Measurements from ENCODE around the gene CTIF. TPM values are rescaled to one million over a fixed set of nuclear protein-coding genes. Genes with fewer than 3 reads are reported as not detected.

CTIF gene
- total RNA-seq, 4 donors from 2014 or later = 14.1 to 78.2 (median 18.4) TPM

DNA sequence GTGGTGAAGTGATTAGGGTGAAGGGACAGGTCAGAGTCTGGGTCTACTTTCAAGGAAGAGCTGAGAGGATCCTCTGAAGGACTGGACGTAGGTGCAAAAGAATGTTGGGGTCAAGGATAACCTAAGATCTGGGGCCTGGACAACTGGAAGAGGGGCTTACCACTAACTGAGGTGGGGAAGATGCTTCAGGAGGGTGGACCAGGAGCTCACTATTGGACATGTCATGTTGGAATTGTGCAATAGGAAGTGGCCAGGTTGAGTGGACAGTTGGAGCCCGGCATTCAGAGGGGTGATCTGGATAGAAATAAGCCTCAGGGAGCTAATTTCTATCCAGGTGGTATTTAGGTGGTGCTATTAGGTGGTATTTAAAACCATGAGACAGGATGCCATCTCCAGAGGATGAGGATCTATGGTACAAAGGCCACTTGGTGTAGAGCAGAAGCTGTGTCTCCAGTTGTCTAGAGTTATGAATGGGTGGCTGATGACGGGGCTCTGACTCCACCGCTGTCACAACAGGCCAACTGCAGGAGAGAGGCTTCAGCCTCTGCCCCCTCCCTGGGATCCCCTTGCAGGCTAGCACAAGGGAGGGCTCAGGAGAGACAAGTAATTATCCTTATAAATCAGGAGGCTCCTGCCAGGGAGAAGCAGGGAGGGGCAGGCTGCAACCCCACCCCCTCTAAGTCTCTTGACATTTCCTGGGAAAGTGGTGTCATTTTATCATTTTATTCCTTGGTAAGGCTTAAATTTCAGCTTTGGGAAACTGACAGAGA, 254.0 kb downstream of the CTIF start:
- Histone ChIP-seq H3K9me3 (no peaks in the 10 kb centered on the region), H3K4me1 (peaks cover 0 to 11% (median 1%) of the 10 kb centered on the region in 4 donors), H3K27me3 (no peaks in the 10 kb centered on the region), H3K36me3 (no peaks in the 10 kb centered on the region), H3K27ac (no peak overlapping the region), H3K4me3 (no peak overlapping the region)
- in situ Hi-C loops (cut with MboI; ENCODE audit: low pct_ligation_motif_present in 1 of 4, low pct_unique_long_range_greater_than_20kb in 1 of 4, low sequenced_read_pairs in 3 of 4) = loop anchor here in 1 of 4 donors (25.0 kb wide), 1 partner anchor 170 kb away; the partner anchor contains the start of gene SMAD7
- DNase-seq = no peak
- WGBS, 2 donors (ENCODE audit: low coverage in 1 of 2) = 94 to 100% methylated on average over 2 to 4 of the region's 4 CpGs
- intact Hi-C loops (cut with DNase I; ENCODE audit: low total_unique reads) = loop anchor here (5.0 kb wide), 1 partner anchor 1330 kb away; no protein-coding TSS in a partner anchor
- TF ChIP-seq, protein P1, sequence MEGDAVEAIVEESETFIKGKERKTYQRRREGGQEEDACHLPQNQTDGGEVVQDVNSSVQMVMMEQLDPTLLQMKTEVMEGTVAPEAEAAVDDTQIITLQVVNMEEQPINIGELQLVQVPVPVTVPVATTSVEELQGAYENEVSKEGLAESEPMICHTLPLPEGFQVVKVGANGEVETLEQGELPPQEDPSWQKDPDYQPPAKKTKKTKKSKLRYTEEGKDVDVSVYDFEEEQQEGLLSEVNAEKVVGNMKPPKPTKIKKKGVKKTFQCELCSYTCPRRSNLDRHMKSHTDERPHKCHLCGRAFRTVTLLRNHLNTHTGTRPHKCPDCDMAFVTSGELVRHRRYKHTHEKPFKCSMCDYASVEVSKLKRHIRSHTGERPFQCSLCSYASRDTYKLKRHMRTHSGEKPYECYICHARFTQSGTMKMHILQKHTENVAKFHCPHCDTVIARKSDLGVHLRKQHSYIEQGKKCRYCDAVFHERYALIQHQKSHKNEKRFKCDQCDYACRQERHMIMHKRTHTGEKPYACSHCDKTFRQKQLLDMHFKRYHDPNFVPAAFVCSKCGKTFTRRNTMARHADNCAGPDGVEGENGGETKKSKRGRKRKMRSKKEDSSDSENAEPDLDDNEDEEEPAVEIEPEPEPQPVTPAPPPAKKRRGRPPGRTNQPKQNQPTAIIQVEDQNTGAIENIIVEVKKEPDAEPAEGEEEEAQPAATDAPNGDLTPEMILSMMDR (IDR thresholded peaks at IDR 0.05) = no peak
- TF ChIP-seq POLR2AphosphoS5 (IDR thresholded peaks at IDR 0.05) (no peak), EP300 (IDR thresholded peaks at IDR 0.05; ENCODE audit: low read depth) (no peak), POLR2A (IDR thresholded peaks at IDR 0.05) (no peak)

DNA sequence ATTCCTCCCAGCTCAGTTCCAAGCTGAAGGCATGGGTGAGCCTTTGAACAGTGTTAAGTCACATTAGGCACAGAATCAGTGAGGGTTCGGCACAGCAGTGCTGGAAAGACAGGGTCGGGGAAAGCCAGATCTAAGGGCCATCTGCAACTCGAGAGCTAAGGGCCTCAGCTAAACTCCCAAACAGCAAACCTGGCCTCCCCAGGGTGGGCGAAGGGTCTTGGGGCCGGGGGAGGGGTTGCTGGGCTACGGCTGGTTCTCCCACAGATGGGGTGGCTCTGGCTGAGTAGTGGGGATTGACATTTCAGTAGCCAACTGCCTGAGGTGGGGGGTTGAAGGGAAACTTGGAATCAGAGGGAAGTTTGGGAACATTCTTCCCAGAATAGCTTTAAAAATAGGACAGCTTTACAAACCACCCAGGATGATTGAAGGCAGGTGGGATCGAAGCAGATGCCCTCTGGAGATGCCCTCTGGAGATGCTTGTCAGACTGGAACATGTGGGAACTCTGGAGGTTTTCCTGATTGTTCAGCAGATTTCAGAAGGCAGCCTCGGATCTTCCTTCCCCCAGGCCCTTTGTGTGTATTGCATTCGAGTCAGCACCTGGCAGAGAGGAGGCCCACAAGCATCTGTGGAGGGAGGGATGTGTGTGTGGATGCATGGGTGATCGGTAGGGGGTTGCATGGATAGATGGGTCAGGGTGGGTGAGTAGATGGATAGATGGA, 255.6 kb downstream of the CTIF start:
- no peak overlapping the region for H3K27ac ChIP-seq
- peaks cover 0 to 14% (median 2%) of the 10 kb centered on the region in 4 donors for H3K4me1 ChIP-seq
- no peak for DNase-seq
- TF ChIP-seq POLR2A (IDR thresholded peaks at IDR 0.05) (no peak), EP300 (IDR thresholded peaks at IDR 0.05; ENCODE audit: low read depth) (no peak), POLR2AphosphoS5 (IDR thresholded peaks at IDR 0.05) (no peak)
- TF ChIP-seq, protein P1 (IDR thresholded peaks at IDR 0.05) = no peak
- in situ Hi-C loops (cut with MboI; ENCODE audit: low pct_ligation_motif_present in 1 of 4, low pct_unique_long_range_greater_than_20kb in 1 of 4, low sequenced_read_pairs in 3 of 4) = loop anchor here in 1 of 4 donors (25.0 kb wide), 1 partner anchor 168 kb away; the partner anchor contains the start of gene SMAD7
- H3K9me3 ChIP-seq = no peaks in the 10 kb centered on the region
- 88 to 92% methylated on average over 6 to 10 of the region's 10 CpGs for WGBS, 2 donors (ENCODE audit: low coverage in 1 of 2)
- intact Hi-C loops (cut with DNase I; ENCODE audit: low total_unique reads) = loop anchor here (5.0 kb wide), 1 partner anchor 1332 kb away; no protein-coding TSS in a partner anchor
- no peaks in the 10 kb centered on the region for H3K27me3 ChIP-seq
- H3K36me3 ChIP-seq = no peaks in the 10 kb centered on the region
- no peak overlapping the region for H3K4me3 ChIP-seq

DNA sequence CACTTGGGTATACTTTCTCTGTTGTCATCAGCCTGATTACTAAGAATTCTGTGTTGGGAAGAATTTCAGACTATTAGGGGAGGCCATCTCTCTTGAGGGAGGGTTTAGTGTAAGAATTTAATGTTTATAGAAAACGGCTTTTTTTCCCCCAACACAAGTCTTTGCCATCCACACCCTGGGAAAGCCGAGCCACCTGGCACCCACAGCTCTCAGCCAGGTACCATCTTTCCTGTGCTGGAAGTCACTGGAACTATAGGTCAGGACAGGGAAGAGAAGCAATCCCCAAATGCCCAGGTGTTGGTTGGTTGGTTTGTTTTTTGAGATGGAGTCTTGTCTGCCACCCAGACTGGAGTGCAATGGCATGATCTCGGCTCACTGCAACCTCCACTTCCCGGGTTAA, 256.9 kb downstream of the CTIF start:
- no peaks in the 10 kb centered on the region for H3K27me3 ChIP-seq
- TF ChIP-seq, protein P1 (IDR thresholded peaks at IDR 0.05) = no peak
- TF ChIP-seq EP300 (IDR thresholded peaks at IDR 0.05; ENCODE audit: low read depth) = no peak
- no peak for TF ChIP-seq POLR2AphosphoS5 (IDR thresholded peaks at IDR 0.05)
- no peak for TF ChIP-seq POLR2A (IDR thresholded peaks at IDR 0.05)
- H3K4me1 ChIP-seq = peaks cover 0 to 13% (median 2%) of the 10 kb centered on the region in 4 donors
- intact Hi-C loops (cut with DNase I; ENCODE audit: low total_unique reads) (no loop called here), in situ Hi-C loops (cut with MboI; ENCODE audit: low pct_ligation_motif_present in 1 of 4, low pct_unique_long_range_greater_than_20kb in 1 of 4, low sequenced_read_pairs in 3 of 4) (loop anchor here in 1 of 4 donors (25.0 kb wide), 1 partner anchor 167 kb away; the partner anchor contains the start of gene SMAD7)
- H3K9me3 ChIP-seq = no peaks in the 10 kb centered on the region
- H3K36me3 ChIP-seq = no peaks in the 10 kb centered on the region
- H3K4me3 ChIP-seq = no peak overlapping the region
- no peak for DNase-seq
- H3K27ac ChIP-seq = no peak overlapping the region
- WGBS, 2 donors (ENCODE audit: low coverage in 1 of 2) = 93% methylated on average over 4 of the region's 4 CpGs; no CpG with 5 or more reads in 1 of the 2 donors

All from transverse colon (tissue), 4 donors.